GM12878 (cell line): ENCODE measurements around the gene SRL. TPM values are rescaled to one million over a fixed set of nuclear protein-coding genes. Genes with fewer than 3 reads are reported as not detected.
A peak's percentile ranks its signal among the peaks of the same experiment; 100 is the strongest.

ENCODE experiments used
- CBFB ChIP-seq: IDR thresholded peaks from 2 replicates; pipeline ENCODE4 v1.6.1; 2016; ENCODE audit warnings: antibody characterized with exemption, low read depth
- CEBPB ChIP-seq, 2 experiments: fragments of 150-350 bp in 1 of 2; IDR thresholded peaks; 2 replicates each; pipeline ENCODE4 v1.6.1; 2012 to 2014; ENCODE audit warnings: low read depth in 2 of 2, low read length in 2 of 2, borderline replicate concordance in 1 of 2, inconsistent platforms in 1 of 2
- CREM ChIP-seq: IDR thresholded peaks from 2 replicates; pipeline ENCODE4 v1.6.1; 2014; ENCODE audit warnings: antibody characterized with exemption, low read depth
- CTCF ChIP-seq, 3 experiments: IDR thresholded peaks in 2 of 3; conservative IDR thresholded peaks in 1 of 3; 2 replicates each; pipeline ENCODE4 v1.5.1; 2011; ENCODE audit warnings: low read depth in 3 of 3, low read length in 3 of 3, mild to moderate bottlenecking in 3 of 3, control low read depth in 2 of 3, moderate library complexity in 2 of 3, inconsistent platforms in 1 of 3, mixed read lengths in 1 of 3; ENCODE audit not compliant: control insufficient read depth in 2 of 3, insufficient read depth in 1 of 3; ENCODE audit errors: extremely low read depth in 1 of 3
- EED ChIP-seq: sonication (generic); IDR thresholded peaks from 2 replicates; pipeline ENCODE4 v1.6.1; 2016; ENCODE audit warnings: antibody characterized with exemption, low read depth
- JUND ChIP-seq: IDR thresholded peaks from 2 replicates; pipeline ENCODE4 v1.6.1; 2012; ENCODE audit warnings: low read depth, mild to moderate bottlenecking, low read length, improper control_type of control experiment, moderate library complexity
- KLF5 ChIP-seq: fragments of 450-650 bp; IDR thresholded peaks from 2 replicates; pipeline ENCODE4 v1.6.1; 2014; ENCODE audit warnings: mild to moderate bottlenecking; ENCODE audit not compliant: partially characterized antibody
- NR2C1 ChIP-seq: fragments of 450-650 bp; IDR thresholded peaks from 2 replicates; pipeline ENCODE4 v1.6.1; 2017; ENCODE audit warnings: antibody characterized with exemption, mild to moderate bottlenecking, moderate library complexity
- NRF1 ChIP-seq: conservative IDR thresholded peaks from 2 replicates; pipeline ENCODE4 v1.6.1; 2011; ENCODE audit warnings: mild to moderate bottlenecking, low read depth, low read length, improper control_type of control experiment
- POLR2AphosphoS2 ChIP-seq: IDR thresholded peaks from 2 replicates; pipeline ENCODE4 v1.6.1; 2011; ENCODE audit warnings: low read depth, mild to moderate bottlenecking, low read length, improper control_type of control experiment, moderate library complexity
- RB1 ChIP-seq: fragments of 450-650 bp; formaldehyde crosslinking; IDR thresholded peaks from 2 replicates; pipeline ENCODE4 v1.6.1; 2017; ENCODE audit warnings: mild to moderate bottlenecking, borderline replicate concordance
- RUNX3 ChIP-seq: IDR thresholded peaks from 2 replicates; pipeline ENCODE4 v1.6.1; 2012; ENCODE audit warnings: low read length, inconsistent platforms
- TAF1 ChIP-seq: IDR thresholded peaks from 2 replicates; pipeline ENCODE4 v1.6.1; 2011; ENCODE audit warnings: mild to moderate bottlenecking, low read depth, low read length, borderline replicate concordance
- TCF12 ChIP-seq: IDR thresholded peaks from 2 replicates; pipeline ENCODE4 v1.6.1; 2011; ENCODE audit warnings: low read depth, mild to moderate bottlenecking, low read length
- YBX1 ChIP-seq: fragments of 450-650 bp; IDR thresholded peaks from 2 replicates; pipeline ENCODE4 v1.6.1; 2016; ENCODE audit warnings: antibody characterized with exemption
- YY1 ChIP-seq: IDR thresholded peaks from 2 replicates; pipeline ENCODE4 v1.6.1; 2011; ENCODE audit warnings: low read depth, mild to moderate bottlenecking, low read length
- ZNF207 ChIP-seq: fragments of 450-650 bp; IDR thresholded peaks from 2 replicates; pipeline ENCODE4 v1.6.1; 2014; ENCODE audit warnings: antibody characterized with exemption, mild to moderate bottlenecking, borderline replicate concordance
- ZNF217 ChIP-seq: fragments of 450-650 bp; IDR thresholded peaks from 2 replicates; pipeline ENCODE4 v1.6.1; 2017; ENCODE audit warnings: antibody characterized with exemption, mild to moderate bottlenecking
- ZSCAN29 ChIP-seq: fragments of 450-650 bp; IDR thresholded peaks from 2 replicates; pipeline ENCODE4 v1.6.1; 2017; ENCODE audit warnings: mild to moderate bottlenecking, moderate library complexity
- ZZZ3 ChIP-seq: IDR thresholded peaks from 2 replicates; pipeline ENCODE4 v1.6.1; 2011; ENCODE audit warnings: low read depth; ENCODE audit not compliant: control insufficient read depth, insufficient read length
- polyA plus RNA-seq, 11 experiments: library from polyadenylated mRNA; depleted of rRNA in 4 of 11; unstranded in 6 of 11; stranded (reverse) in 5 of 11; fragments of >200 nt; fragmentation: Nextera tagmentation in 4 of 11; fragmentation: Illumina TruSeq in 1 of 11; extraction: Ambion mirVana in 4 of 11; extraction: Trizol in 1 of 11; gene quantifications; 1 replicate in 1 of 11; 2 replicates in 10 of 11; pipeline versions ENCODE4 v1.2.1 to v1.2.3, GENCODE V29; 2011 to 2016; ENCODE audit warnings: inconsistent platforms in 2 of 11, missing spikeins in 2 of 11, low read depth in 1 of 11
- total RNA-seq, 4 experiments: library from RNA; depleted of rRNA in 3 of 4; stranded (reverse); fragments of >200 nt in 3 of 4; fragmentation: Illumina TruSeq in 1 of 4; extraction: Trizol in 1 of 4; gene quantifications; 2 replicates each; pipeline versions ENCODE4 v1.2.1 to v1.2.3, GENCODE V29; 2013 to 2021
- TF ChIP-seq, protein P1 (sequence below): fragments of 450-650 bp; conservative IDR thresholded peaks from 2 replicates; pipeline ENCODE4 v1.6.1; 2017; ENCODE audit warnings: mild to moderate bottlenecking, moderate library complexity
- TF ChIP-seq, protein P2 (sequence below): fragments of 450-650 bp; IDR thresholded peaks from 2 replicates; pipeline ENCODE4 v1.6.1; 2017; ENCODE audit warnings: borderline replicate concordance
- TF ChIP-seq, protein P3 (sequence below): IDR thresholded peaks from 2 replicates; pipeline ENCODE4 v1.6.1; 2012; ENCODE audit warnings: low read depth, low read length, improper control_type of control experiment

SRL gene
- total and polyA plus RNA-seq, 10 of the 15 experiments (the other 5 are each of a cell fraction or from before 2014, with no cell fraction given) = not detected

- no peak for TF ChIP-seq CBFB
- TF ChIP-seq ZZZ3 = no peak
- TF ChIP-seq CTCF (IDR thresholded peaks at IDR 0.05 in 2 of 3, conservative IDR thresholded peaks at IDR 0.05 in 1 of 3; ENCODE audit: control insufficient read depth in 2 of 3, extremely low read depth in 1 of 3, insufficient read depth in 1 of 3, low read depth in 3 of 3, low read length in 3 of 3) = no peak
- TF ChIP-seq NR2C1 = 0 out of 2 replicates have a peak, but pooled peaks have one; percentile 12
- no peak for TF ChIP-seq KLF5
- TF ChIP-seq, protein P1, sequence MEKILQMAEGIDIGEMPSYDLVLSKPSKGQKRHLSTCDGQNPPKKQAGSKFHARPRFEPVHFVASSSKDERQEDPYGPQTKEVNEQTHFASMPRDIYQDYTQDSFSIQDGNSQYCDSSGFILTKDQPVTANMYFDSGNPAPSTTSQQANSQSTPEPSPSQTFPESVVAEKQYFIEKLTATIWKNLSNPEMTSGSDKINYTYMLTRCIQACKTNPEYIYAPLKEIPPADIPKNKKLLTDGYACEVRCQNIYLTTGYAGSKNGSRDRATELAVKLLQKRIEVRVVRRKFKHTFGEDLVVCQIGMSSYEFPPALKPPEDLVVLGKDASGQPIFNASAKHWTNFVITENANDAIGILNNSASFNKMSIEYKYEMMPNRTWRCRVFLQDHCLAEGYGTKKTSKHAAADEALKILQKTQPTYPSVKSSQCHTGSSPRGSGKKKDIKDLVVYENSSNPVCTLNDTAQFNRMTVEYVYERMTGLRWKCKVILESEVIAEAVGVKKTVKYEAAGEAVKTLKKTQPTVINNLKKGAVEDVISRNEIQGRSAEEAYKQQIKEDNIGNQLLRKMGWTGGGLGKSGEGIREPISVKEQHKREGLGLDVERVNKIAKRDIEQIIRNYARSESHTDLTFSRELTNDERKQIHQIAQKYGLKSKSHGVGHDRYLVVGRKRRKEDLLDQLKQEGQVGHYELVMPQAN = peak; percentile 61; the same call in 1 of the 2 replicates
- 0 out of 2 replicates have a peak, but pooled peaks have one; percentile 59 for TF ChIP-seq RB1
- no peak; the same call in 1 of the 2 replicates for TF ChIP-seq TAF1
- peak; percentile 62; the same call in 1 of the 2 replicates for TF ChIP-seq ZNF217
- TF ChIP-seq, protein P2, sequence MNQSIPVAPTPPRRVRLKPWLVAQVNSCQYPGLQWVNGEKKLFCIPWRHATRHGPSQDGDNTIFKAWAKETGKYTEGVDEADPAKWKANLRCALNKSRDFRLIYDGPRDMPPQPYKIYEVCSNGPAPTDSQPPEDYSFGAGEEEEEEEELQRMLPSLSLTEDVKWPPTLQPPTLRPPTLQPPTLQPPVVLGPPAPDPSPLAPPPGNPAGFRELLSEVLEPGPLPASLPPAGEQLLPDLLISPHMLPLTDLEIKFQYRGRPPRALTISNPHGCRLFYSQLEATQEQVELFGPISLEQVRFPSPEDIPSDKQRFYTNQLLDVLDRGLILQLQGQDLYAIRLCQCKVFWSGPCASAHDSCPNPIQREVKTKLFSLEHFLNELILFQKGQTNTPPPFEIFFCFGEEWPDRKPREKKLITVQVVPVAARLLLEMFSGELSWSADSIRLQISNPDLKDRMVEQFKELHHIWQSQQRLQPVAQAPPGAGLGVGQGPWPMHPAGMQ = no peak
- TF ChIP-seq CREM = 0 out of 2 replicates have a peak, but pooled peaks have one; percentile 5
- TF ChIP-seq TCF12 = peak; percentile 40; the same call in 1 of the 2 replicates
- TF ChIP-seq, protein P3, sequence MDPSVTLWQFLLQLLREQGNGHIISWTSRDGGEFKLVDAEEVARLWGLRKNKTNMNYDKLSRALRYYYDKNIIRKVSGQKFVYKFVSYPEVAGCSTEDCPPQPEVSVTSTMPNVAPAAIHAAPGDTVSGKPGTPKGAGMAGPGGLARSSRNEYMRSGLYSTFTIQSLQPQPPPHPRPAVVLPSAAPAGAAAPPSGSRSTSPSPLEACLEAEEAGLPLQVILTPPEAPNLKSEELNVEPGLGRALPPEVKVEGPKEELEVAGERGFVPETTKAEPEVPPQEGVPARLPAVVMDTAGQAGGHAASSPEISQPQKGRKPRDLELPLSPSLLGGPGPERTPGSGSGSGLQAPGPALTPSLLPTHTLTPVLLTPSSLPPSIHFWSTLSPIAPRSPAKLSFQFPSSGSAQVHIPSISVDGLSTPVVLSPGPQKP = 0 out of 2 replicates have a peak, but pooled peaks have one; percentile 7
- TF ChIP-seq YY1 = no peak; the same call in 1 of the 2 replicates
- TF ChIP-seq NRF1 = peak; percentile 91
- peak; percentile 77; the same call in 1 of the 2 replicates for TF ChIP-seq ZNF207
- TF ChIP-seq POLR2AphosphoS2 = no peak
- no peak for TF ChIP-seq YBX1
- TF ChIP-seq RUNX3 = peak; percentile 26; the same call in 1 of the 2 replicates
- peak; percentile 74 for TF ChIP-seq EED
- TF ChIP-seq ZSCAN29 = 0 out of 2 replicates have a peak, but pooled peaks have one; percentile 7
- TF ChIP-seq CEBPB (IDR thresholded peaks at IDR 0.05; ENCODE audit: borderline replicate concordance in 1 of 2, low read depth in 2 of 2, low read length in 2 of 2) = no peak
- no peak for TF ChIP-seq JUND
These were observed 58.4 kb downstream of the SRL start (continued) for GRCh38 chr16:4183237-4184037.
